Stimulated activated effector memory CD8-positive, alpha-beta T cell treated with anti-CD3 and anti-CD28 coated beads, Interleukin-12 subunit alpha, Interleukin-12 subunit beta, amount 100 ng/mL, for 72 hours (primary cell): ENCODE measurements around the gene HEBP1.

Experiments used
- ATAC-seq: fragments of 150-1000 bp; cut with Tn5 transposase; 2 replicates; pipeline ENCODE4 v1.10.0; 2021
- DNase-seq, 2 donors: peaks; one replicate each; pipeline ENCODE4 v3.0.0; 2021 to 2022; ENCODE audit warnings: low spot score in 2 of 2
- H3K27ac Mint-ChIP-seq: one replicate; pipeline ENCODE4 v1.8.0; 2022; ENCODE audit warnings: mild to moderate bottlenecking, mixed read lengths
- H3K36me3 Mint-ChIP-seq: one replicate; pipeline ENCODE4 v1.8.0; 2022; ENCODE audit warnings: mild to moderate bottlenecking, mixed read lengths
- H3K4me1 Mint-ChIP-seq: one replicate; pipeline ENCODE4 v1.8.0; 2022; ENCODE audit warnings: mixed read lengths
- H3K4me3 Mint-ChIP-seq: one replicate; pipeline ENCODE4 v1.8.0; 2022; ENCODE audit warnings: mild to moderate bottlenecking, mixed read lengths
- H3K9me3 Mint-ChIP-seq: one replicate; pipeline ENCODE4 v1.8.0; 2022; ENCODE audit warnings: mixed read lengths

The HEBP1 gene

GRCh38 chr12:12930633-12931219 lies 69.3 kb downstream of the HEBP1 start:
- no peak overlapping the region for H3K4me3 Mint-ChIP-seq
- DNase-seq (no peak), ATAC-seq (no peak)
- no peak overlapping the region for H3K27ac Mint-ChIP-seq
- no peaks in the 10 kb centered on the region for H3K9me3 Mint-ChIP-seq
- H3K4me1 Mint-ChIP-seq = no peaks in the 10 kb centered on the region
- no peaks in the 10 kb centered on the region for H3K36me3 Mint-ChIP-seq

GRCh38 chr12:12929696-12930095 lies 70.4 kb downstream of the HEBP1 start:
- no peaks in the 10 kb centered on the region for H3K36me3 Mint-ChIP-seq
- H3K9me3 Mint-ChIP-seq = no peaks in the 10 kb centered on the region
- DNase-seq (no peak), ATAC-seq (no peak)
- H3K4me3 Mint-ChIP-seq = no peak overlapping the region
- H3K4me1 Mint-ChIP-seq = no peaks in the 10 kb centered on the region
- H3K27ac Mint-ChIP-seq = no peak overlapping the region

GRCh38 chr12:12927211-12928079 lies 72.6 kb downstream of the HEBP1 start:
- H3K36me3 Mint-ChIP-seq = no peaks in the 10 kb centered on the region
- peak overlapping the region; percentile 44 for H3K4me3 Mint-ChIP-seq
- H3K4me1 Mint-ChIP-seq = no peaks in the 10 kb centered on the region
- no peak overlapping the region for H3K27ac Mint-ChIP-seq
- ATAC-seq = peak; percentile 62
- DNase-seq = peak; percentile 22 to 72
- no peaks in the 10 kb centered on the region for H3K9me3 Mint-ChIP-seq

- no peaks in the 10 kb centered on the region for H3K36me3 Mint-ChIP-seq
- no peaks in the 10 kb centered on the region for H3K9me3 Mint-ChIP-seq
- H3K4me3 Mint-ChIP-seq = no peak overlapping the region
- no peak for ATAC-seq
- no peak overlapping the region for H3K27ac Mint-ChIP-seq
- H3K4me1 Mint-ChIP-seq = no peaks in the 10 kb centered on the region
- DNase-seq = no peak
Observed at GRCh38 chr12:12926571-12927071, 73.4 kb downstream of the HEBP1 start.

- H3K9me3 Mint-ChIP-seq = no peaks in the 10 kb centered on the region
- ATAC-seq (no peak), DNase-seq (no peak)
- H3K4me1 Mint-ChIP-seq = no peaks in the 10 kb centered on the region
- no peak overlapping the region for H3K27ac Mint-ChIP-seq
- H3K36me3 Mint-ChIP-seq = no peaks in the 10 kb centered on the region
- H3K4me3 Mint-ChIP-seq = no peak overlapping the region
Observed at GRCh38 chr12:12925388-12925787, 74.7 kb downstream of the HEBP1 start.
